Progenitor cell of endocrine pancreas (in vitro differentiated cells): ENCODE results near the gene INSYN2A. TPM values are rescaled to one million over a fixed set of nuclear protein-coding genes. Genes with fewer than 3 reads are reported as not detected.

Experiments
- DNase-seq: peaks from one replicate; pipeline ENCODE4 v3.0.0; 2021; ENCODE audit warnings: low spot score; ENCODE audit not compliant: unreplicated experiment
- H3K27ac Mint-ChIP-seq: 2 replicates; pipeline ENCODE4 v1.8.0; 2021; ENCODE audit warnings: mild to moderate bottlenecking, moderate library complexity, mixed read lengths
- H3K27me3 Mint-ChIP-seq: 2 replicates; pipeline ENCODE4 v1.8.0; 2021; ENCODE audit warnings: mixed read lengths
- H3K36me3 Mint-ChIP-seq: 2 replicates; pipeline ENCODE4 v1.8.0; 2022; ENCODE audit warnings: mixed read lengths; ENCODE audit not compliant: insufficient read depth
- H3K4me1 Mint-ChIP-seq: 2 replicates; pipeline ENCODE4 v1.8.0; 2021; ENCODE audit warnings: low read depth, mixed read lengths
- H3K4me3 Mint-ChIP-seq: 2 replicates; pipeline ENCODE4 v1.8.0; 2021; ENCODE audit warnings: low read depth, mild to moderate bottlenecking, moderate library complexity, mixed read lengths
- H3K9me3 Mint-ChIP-seq: 2 replicates; pipeline ENCODE4 v1.8.0; 2021; ENCODE audit warnings: low read depth, mixed read lengths
- total RNA-seq: library from RNA; stranded (reverse); gene quantifications from 2 replicates; pipeline ENCODE4 v1.2.1, GENCODE V29; 2021
- TF ChIP-seq, protein P1 (sequence below): fragments of 200-600 bp; sonication (generic); IDR thresholded peaks from one replicate; pipeline ENCODE4 v1.5.0; 2021; ENCODE audit warnings: antibody characterized with exemption, mild to moderate bottlenecking; ENCODE audit not compliant: unreplicated experiment

INSYN2A gene
- total RNA-seq, 1 donor from 2014 or later, result not detected

DNA sequence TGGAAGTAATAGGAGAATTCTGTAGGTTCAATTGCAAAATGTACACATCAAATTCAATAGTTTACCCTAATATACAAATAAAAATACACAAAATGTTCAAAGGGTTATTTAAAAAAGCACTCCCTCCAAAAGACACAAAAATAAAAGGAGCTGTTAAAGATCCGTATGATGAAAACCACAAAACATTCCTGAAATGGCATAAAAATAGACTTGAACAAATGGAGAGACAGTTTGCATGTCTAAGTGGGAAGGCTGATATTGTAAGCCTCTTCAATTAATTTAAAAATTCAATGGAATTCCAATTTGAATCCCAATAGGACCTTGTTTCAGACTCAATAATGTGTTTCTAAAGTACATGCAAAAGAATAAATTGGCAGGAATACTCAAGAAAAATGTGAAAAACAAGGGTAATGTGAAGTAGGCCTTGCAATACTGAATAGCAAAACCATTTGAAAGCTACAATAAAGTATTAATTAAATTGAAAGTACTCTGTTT lies 38.0 kb upstream of the INSYN2A start:
- Mint-ChIP-seq H3K4me3 (no peak overlapping the region), H3K27me3 (no peaks in the 10 kb centered on the region), H3K4me1 (no peaks in the 10 kb centered on the region), H3K36me3 (no peaks in the 10 kb centered on the region), H3K27ac (no peak overlapping the region), H3K9me3 (peaks cover 2% of the 10 kb centered on the region)
- TF ChIP-seq, protein P1, sequence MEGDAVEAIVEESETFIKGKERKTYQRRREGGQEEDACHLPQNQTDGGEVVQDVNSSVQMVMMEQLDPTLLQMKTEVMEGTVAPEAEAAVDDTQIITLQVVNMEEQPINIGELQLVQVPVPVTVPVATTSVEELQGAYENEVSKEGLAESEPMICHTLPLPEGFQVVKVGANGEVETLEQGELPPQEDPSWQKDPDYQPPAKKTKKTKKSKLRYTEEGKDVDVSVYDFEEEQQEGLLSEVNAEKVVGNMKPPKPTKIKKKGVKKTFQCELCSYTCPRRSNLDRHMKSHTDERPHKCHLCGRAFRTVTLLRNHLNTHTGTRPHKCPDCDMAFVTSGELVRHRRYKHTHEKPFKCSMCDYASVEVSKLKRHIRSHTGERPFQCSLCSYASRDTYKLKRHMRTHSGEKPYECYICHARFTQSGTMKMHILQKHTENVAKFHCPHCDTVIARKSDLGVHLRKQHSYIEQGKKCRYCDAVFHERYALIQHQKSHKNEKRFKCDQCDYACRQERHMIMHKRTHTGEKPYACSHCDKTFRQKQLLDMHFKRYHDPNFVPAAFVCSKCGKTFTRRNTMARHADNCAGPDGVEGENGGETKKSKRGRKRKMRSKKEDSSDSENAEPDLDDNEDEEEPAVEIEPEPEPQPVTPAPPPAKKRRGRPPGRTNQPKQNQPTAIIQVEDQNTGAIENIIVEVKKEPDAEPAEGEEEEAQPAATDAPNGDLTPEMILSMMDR, result no peak
- no peak for DNase-seq

DNA sequence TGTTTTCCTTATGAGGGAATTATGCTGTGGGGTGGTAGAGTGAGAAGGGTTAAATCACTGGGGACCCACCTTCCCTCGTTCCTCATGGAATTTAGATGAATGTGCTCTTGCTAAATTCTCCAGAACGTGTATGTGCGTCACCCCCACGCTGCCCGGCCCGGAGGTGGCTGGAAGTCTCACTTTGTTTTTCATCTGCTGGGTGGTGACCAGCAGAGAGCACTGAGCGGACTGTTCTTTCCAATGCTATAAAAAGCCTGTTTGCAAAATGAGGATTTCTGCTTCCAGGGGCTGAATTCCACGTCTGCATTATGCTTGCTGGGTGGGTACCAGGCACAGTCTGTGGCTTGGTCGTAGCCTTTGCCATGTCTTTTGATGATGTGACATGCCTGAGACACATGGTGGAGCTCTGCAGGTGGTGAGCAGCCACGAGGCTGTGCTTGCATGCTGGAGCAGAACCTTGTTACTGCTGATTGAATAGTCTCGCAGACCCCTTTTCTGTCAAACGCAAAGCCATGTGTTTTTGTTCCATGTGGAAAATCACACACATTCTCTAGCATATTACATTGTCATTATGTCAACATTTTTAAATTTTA lies 31.9 kb upstream of the INSYN2A start:
- H3K4me3 Mint-ChIP-seq, result no peak overlapping the region
- peaks cover 4% of the 10 kb centered on the region for H3K4me1 Mint-ChIP-seq
- TF ChIP-seq, protein P1, result no peak
- H3K36me3 Mint-ChIP-seq, result peaks cover 1% of the 10 kb centered on the region
- no peaks in the 10 kb centered on the region for H3K9me3 Mint-ChIP-seq
- no peaks in the 10 kb centered on the region for H3K27me3 Mint-ChIP-seq
- DNase-seq, result no peak
- H3K27ac Mint-ChIP-seq, result no peak overlapping the region

DNA sequence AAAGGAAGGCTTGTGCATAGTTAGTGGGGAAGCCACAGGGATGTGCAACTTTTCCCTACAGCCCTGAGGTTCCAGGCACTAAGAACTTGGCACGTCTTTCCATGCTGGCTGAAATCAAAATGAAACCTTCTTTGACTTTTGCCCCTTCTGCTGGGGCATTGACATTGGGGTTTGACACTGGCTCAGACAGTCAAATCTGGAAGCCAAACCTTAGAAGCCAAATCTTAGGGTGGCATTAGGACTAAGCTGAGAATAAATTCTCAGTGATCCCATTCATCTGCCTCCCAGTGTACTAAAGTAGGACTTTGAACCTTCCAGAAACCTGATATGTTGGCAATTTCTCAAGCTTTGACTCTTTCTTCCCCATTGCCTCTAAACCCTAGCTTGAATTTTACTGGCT lies 31.3 kb upstream of the INSYN2A start:
- no peak overlapping the region for H3K4me3 Mint-ChIP-seq
- TF ChIP-seq, protein P1, result no peak
- H3K27me3 Mint-ChIP-seq, result no peaks in the 10 kb centered on the region

DNA sequence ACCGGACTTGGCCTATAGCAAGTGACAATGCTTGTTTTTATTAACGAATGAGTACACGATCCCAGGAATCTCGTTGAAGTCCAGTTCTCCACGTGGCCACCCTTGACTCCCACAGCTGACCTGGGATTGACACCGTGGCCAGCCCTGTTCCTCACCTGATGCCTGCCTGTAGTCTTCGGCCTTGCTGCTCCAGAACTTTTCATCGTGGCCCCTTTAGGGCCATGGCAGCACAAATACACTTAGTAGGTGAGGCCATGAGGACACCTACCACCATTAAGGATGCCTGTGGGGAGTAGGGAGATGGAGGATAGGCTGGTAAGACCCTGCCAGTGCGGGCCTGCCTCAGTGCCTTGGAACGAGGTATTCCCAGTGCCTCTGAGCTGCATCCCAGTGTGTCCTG lies 30.6 kb upstream of the INSYN2A start:
- no peaks in the 10 kb centered on the region for H3K9me3 Mint-ChIP-seq
- H3K27me3 Mint-ChIP-seq, result no peaks in the 10 kb centered on the region
- H3K4me1 Mint-ChIP-seq, result peaks cover 10% of the 10 kb centered on the region
- H3K36me3 Mint-ChIP-seq, result peaks cover 1% of the 10 kb centered on the region
- TF ChIP-seq, protein P1, result no peak
- H3K27ac Mint-ChIP-seq, result no peak overlapping the region
- DNase-seq, result no peak
- no peak overlapping the region for H3K4me3 Mint-ChIP-seq

More for the DNA sequence above, 31.3 kb upstream of the INSYN2A start:
- Mint-ChIP-seq H3K4me1 (peaks cover 7% of the 10 kb centered on the region), H3K27ac (no peak overlapping the region), H3K36me3 (peaks cover 1% of the 10 kb centered on the region), H3K9me3 (no peaks in the 10 kb centered on the region)
- no peak for DNase-seq

DNA sequence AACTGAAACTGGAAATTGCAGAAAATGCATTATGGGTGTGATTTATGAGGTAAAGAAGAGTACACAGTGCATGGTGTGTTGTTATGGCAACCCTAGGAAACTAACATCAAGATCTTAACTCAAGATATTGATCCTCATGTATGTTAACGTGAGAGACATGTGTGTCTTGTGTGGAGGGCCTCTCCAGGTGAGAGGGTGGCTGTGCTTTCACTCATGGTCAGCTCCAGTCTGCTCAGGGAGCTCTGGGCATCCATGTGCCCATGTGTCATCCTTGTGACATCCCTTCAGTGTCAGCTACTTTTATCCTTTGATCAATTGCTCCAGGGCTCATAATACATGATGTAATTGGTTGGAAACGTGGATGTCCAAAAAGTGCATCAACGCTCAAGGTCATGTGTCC lies 24.9 kb upstream of the INSYN2A start:
- Mint-ChIP-seq H3K27me3 (no peaks in the 10 kb centered on the region), H3K4me3 (no peak overlapping the region), H3K36me3 (no peaks in the 10 kb centered on the region), H3K27ac (no peak overlapping the region), H3K9me3 (no peaks in the 10 kb centered on the region), H3K4me1 (peaks cover 6% of the 10 kb centered on the region)
- no peak for DNase-seq
- TF ChIP-seq, protein P1, result no peak
